H1 (cell line): Measurements from ENCODE around the gene PEX14. TPM values are rescaled to one million over a fixed set of nuclear protein-coding genes. Genes with fewer than 3 reads are reported as not detected.

Source experiments
- CTCF ChIA-PET: fragments of 300-600 bp; sonication (Branson Sonifier 250); formaldehyde crosslinking; loops from one replicate; lab custom pipeline; 2021; ENCODE audit not compliant: partially characterized antibody; lab: Charles Lee
- POLR2A ChIA-PET: fragments of 300-600 bp; sonication (Branson Sonifier 250); formaldehyde crosslinking; loops from one replicate; lab custom pipeline; 2021; ENCODE audit warnings: inconsistent platforms; ENCODE audit not compliant: partially characterized antibody; lab: Charles Lee
- DNase-seq, 2 experiments: peaks; one replicate each; pipeline versions ENCODE4 v3.0.0 to v3.0.0-alpha.2; 2010 to 2022; ENCODE audit warnings: low spot score in 2 of 2, low read depth in 1 of 2, mixed read lengths in 1 of 2
- FAIRE-seq: peaks from 2 replicates; lab custom pipeline; 2011; peaks lifted over from hg19 to GRCh38; lab: Jason Lieb, UNC
- H2AFZ ChIP-seq: 2 replicates; pipeline ENCODE4 v1.8.1; 2012; ENCODE audit warnings: low read length, inconsistent platforms
- H2AK5ac ChIP-seq: 2 replicates; pipeline ENCODE4 v1.6.1; 2013; ENCODE audit warnings: low read depth, low read length
- H2BK120ac ChIP-seq: replicated peaks from 2 replicates; pipeline ENCODE3; 2013; ENCODE audit warnings: low read depth, low read length, inconsistent platforms
- H2BK12ac ChIP-seq: 2 replicates; pipeline ENCODE4 v1.6.1; 2013; ENCODE audit warnings: low read depth, low read length
- H2BK15ac ChIP-seq: 2 replicates; pipeline ENCODE4 v1.6.1; 2013; ENCODE audit warnings: low read length
- H2BK20ac ChIP-seq: 2 replicates; pipeline ENCODE4 v1.6.1; 2013; ENCODE audit warnings: low read length
- H2BK5ac ChIP-seq: 2 replicates; pipeline ENCODE4 v1.6.1; 2013; ENCODE audit warnings: low read depth, low read length
- H3K14ac ChIP-seq: 2 replicates; pipeline ENCODE4 v1.6.1; 2013; ENCODE audit warnings: inconsistent platforms; ENCODE audit not compliant: insufficient read length
- H3K18ac ChIP-seq: 2 replicates; pipeline ENCODE4 v1.6.1; 2013; ENCODE audit warnings: low read length; ENCODE audit errors: extremely low read depth
- H3K23ac ChIP-seq: 2 replicates; pipeline ENCODE4 v1.6.1; 2013; ENCODE audit warnings: inconsistent platforms; ENCODE audit not compliant: insufficient read length
- H3K23me2 ChIP-seq: 2 replicates; pipeline ENCODE4 v1.6.1; 2013; ENCODE audit warnings: low read depth, low read length
- H3K27ac ChIP-seq: 2 replicates; pipeline ENCODE4 v1.6.1; 2011; ENCODE audit warnings: low read depth, low read length, inconsistent platforms
- H3K27me3 ChIP-seq, 4 experiments: replicated peaks in 1 of 4; 1 replicate in 1 of 4; 2 replicates in 3 of 4; pipeline versions ENCODE4 v1.6.1 to v1.8.1; 2011 to 2013; ENCODE audit warnings: low read length in 3 of 4, mild to moderate bottlenecking in 3 of 4, inconsistent platforms in 2 of 4, mixed read lengths in 2 of 4, moderate library complexity in 1 of 4; ENCODE audit not compliant: control insufficient read depth in 3 of 4, insufficient read depth in 3 of 4; ENCODE audit errors: extremely low read depth in 1 of 4
- H3K36me3 ChIP-seq, 4 experiments: 2 replicates each; pipeline versions ENCODE4 v1.6.1 to v1.8.1; 2011 to 2013; ENCODE audit warnings: mild to moderate bottlenecking in 4 of 4, low read length in 3 of 4, moderate library complexity in 2 of 4, control low read depth in 1 of 4, inconsistent platforms in 1 of 4; ENCODE audit not compliant: insufficient read depth in 4 of 4, control insufficient read depth in 2 of 4
- H3K4ac ChIP-seq: replicated peaks from 2 replicates; pipeline ENCODE3; 2013; ENCODE audit warnings: low read length, low read depth, mixed read lengths, inconsistent platforms; ENCODE audit not compliant: insufficient read length
- H3K4me1 ChIP-seq, 4 experiments: replicated peaks in 1 of 4; 1 replicate in 1 of 4; 2 replicates in 3 of 4; pipeline versions ENCODE4 v1.6.1 to v1.8.1; 2011 to 2013; ENCODE audit warnings: low read length in 3 of 4, inconsistent platforms in 2 of 4, mixed read lengths in 1 of 4; ENCODE audit not compliant: insufficient read depth in 4 of 4, control insufficient read depth in 3 of 4
- H3K4me2 ChIP-seq, 2 experiments: 2 replicates each; pipeline versions ENCODE4 v1.6.1 to v1.8.1; 2011 to 2013; ENCODE audit warnings: low read depth in 2 of 2, low read length in 2 of 2, control low read depth in 1 of 2, inconsistent platforms in 1 of 2, mild to moderate bottlenecking in 1 of 2; ENCODE audit not compliant: insufficient read depth in 1 of 2
- H3K4me3 ChIP-seq, 4 experiments: fragments of 200-600, 300-600 bp in 1 of 4; sonication (generic), shearing (Covaris generic), sonication (Bioruptor Twin) in 1 of 4; 2 replicates each; pipeline versions ENCODE4 v1.5.1 to v1.8.1; 2011 to 2016; ENCODE audit warnings: low read length in 4 of 4, low read depth in 3 of 4, control low read depth in 2 of 4, inconsistent platforms in 2 of 4, mild to moderate bottlenecking in 2 of 4, mixed read lengths in 1 of 4, moderate library complexity in 1 of 4; ENCODE audit not compliant: insufficient read depth in 2 of 4; ENCODE audit errors: extremely low read depth in 1 of 4
- H3K56ac ChIP-seq: replicated peaks from 2 replicates; pipeline ENCODE3; 2013; ENCODE audit warnings: low read depth, mild to moderate bottlenecking, mixed read lengths, low read length, inconsistent platforms; ENCODE audit not compliant: insufficient read length
- H3K79me1 ChIP-seq: 2 replicates; pipeline ENCODE4 v1.6.1; 2013; ENCODE audit warnings: low read depth, low read length, control low read depth
- H3K79me2 ChIP-seq, 2 experiments: 2 replicates each; pipeline versions ENCODE4 v1.6.1 to v1.8.1; 2012 to 2013; ENCODE audit warnings: low read length in 2 of 2, mild to moderate bottlenecking in 2 of 2, inconsistent platforms in 1 of 2; ENCODE audit not compliant: insufficient read depth in 2 of 2, control insufficient read depth in 1 of 2
- H3K9ac ChIP-seq, 4 experiments: replicated peaks in 1 of 4; 1 replicate in 1 of 4; 2 replicates in 3 of 4; pipeline versions ENCODE4 v1.6.1 to v1.8.1; 2011 to 2013; ENCODE audit warnings: low read depth in 3 of 4, low read length in 3 of 4, control low read depth in 2 of 4, mild to moderate bottlenecking in 2 of 4, moderate library complexity in 2 of 4, inconsistent platforms in 1 of 4; ENCODE audit errors: extremely low read depth in 1 of 4
- H3K9me3 ChIP-seq, 2 experiments: 2 replicates each; pipeline versions ENCODE4 v1.6.1 to v1.8.1; 2012 to 2013; ENCODE audit warnings: mild to moderate bottlenecking in 2 of 2, moderate library complexity in 2 of 2, control low read depth in 1 of 2, inconsistent platforms in 1 of 2, low read depth in 1 of 2, low read length in 1 of 2, mixed read lengths in 1 of 2; ENCODE audit not compliant: insufficient read depth in 2 of 2
- H4K20me1 ChIP-seq, 2 experiments: replicated peaks in 1 of 2; 2 replicates each; pipeline versions ENCODE3 to v1.8.1; 2011 to 2013; ENCODE audit warnings: inconsistent platforms in 2 of 2, low read length in 2 of 2, mild to moderate bottlenecking in 1 of 2; ENCODE audit not compliant: insufficient read depth in 2 of 2, control insufficient read depth in 1 of 2
- H4K5ac ChIP-seq: 2 replicates; pipeline ENCODE4 v1.6.1; 2013; ENCODE audit warnings: low read length, low read depth, mixed read lengths, inconsistent platforms; ENCODE audit not compliant: insufficient read length
- H4K8ac ChIP-seq: 2 replicates; pipeline ENCODE4 v1.8.0; 2013; ENCODE audit warnings: mild to moderate bottlenecking, moderate library complexity, low read length, inconsistent platforms; ENCODE audit not compliant: insufficient read depth; ENCODE audit errors: extremely low read depth
- H4K91ac ChIP-seq: replicated peaks from 2 replicates; pipeline ENCODE3; 2013; ENCODE audit warnings: low read length, mixed read lengths, inconsistent platforms; ENCODE audit not compliant: insufficient read length
- CTBP2 ChIP-seq: IDR thresholded peaks from 2 replicates; pipeline ENCODE4 v1.7.0; 2011; ENCODE audit warnings: borderline replicate concordance, mild to moderate bottlenecking, moderate library complexity, mixed read lengths, low read length; ENCODE audit not compliant: insufficient read depth, insufficient read length
- GTF2F1 ChIP-seq: IDR thresholded peaks from 2 replicates; pipeline ENCODE4 v1.6.1; 2012; ENCODE audit warnings: low read depth, low read length, improper control_type of control experiment, borderline replicate concordance
- HDAC2 ChIP-seq, 2 experiments: fragments of 300-600 bp in 1 of 2; sonication (generic) in 1 of 2; IDR thresholded peaks; 2 replicates each; pipeline ENCODE4 v1.6.1; 2011 to 2012; ENCODE audit warnings: low read depth in 2 of 2, low read length in 2 of 2, mild to moderate bottlenecking in 2 of 2, moderate library complexity in 2 of 2, borderline replicate concordance in 1 of 2, inconsistent platforms in 1 of 2
- HDAC6 ChIP-seq: IDR thresholded peaks from one replicate; pipeline ENCODE4 v1.7.1; 2012; ENCODE audit warnings: low read depth, mild to moderate bottlenecking, inconsistent platforms, low read length, moderate library complexity
- KDM5A ChIP-seq: fragments of 200-600 bp; IDR thresholded peaks from 2 replicates; pipeline ENCODE4 v1.7.1; 2012; ENCODE audit warnings: mild to moderate bottlenecking, low read length, inconsistent platforms, mixed read lengths
- MAFK ChIP-seq: IDR thresholded peaks from 2 replicates; pipeline ENCODE4 v1.6.1; 2012; ENCODE audit warnings: low read depth, mild to moderate bottlenecking, improper control_type of control experiment, low read length
- RNF2 ChIP-seq: fragments of 200-900, 300-1000 bp; sonication (generic); IDR thresholded peaks from 2 replicates; pipeline ENCODE4 v1.7.1; 2016; ENCODE audit warnings: borderline replicate concordance, low read depth, mild to moderate bottlenecking, antibody characterized with exemption, low read length; ENCODE audit not compliant: poor library complexity, severe bottlenecking; ENCODE audit errors: missing control alignments
- SIN3A ChIP-seq, 2 experiments: IDR thresholded peaks in 1 of 2; conservative IDR thresholded peaks in 1 of 2; 2 replicates each; pipeline ENCODE4 v1.6.1; 2011 to 2012; ENCODE audit warnings: low read length in 2 of 2, improper control_type of control experiment in 1 of 2, low read depth in 1 of 2, mild to moderate bottlenecking in 1 of 2
- SP2 ChIP-seq: IDR thresholded peaks from 2 replicates; pipeline ENCODE4 v1.6.1; 2012; ENCODE audit warnings: mild to moderate bottlenecking, low read length, inconsistent platforms
- SRF ChIP-seq: IDR thresholded peaks from 2 replicates; pipeline ENCODE4 v1.6.1; 2011; ENCODE audit warnings: mild to moderate bottlenecking, low read depth, low read length, moderate library complexity
- TEAD4 ChIP-seq: IDR thresholded peaks from 2 replicates; pipeline ENCODE4 v1.6.1; 2012; ENCODE audit warnings: low read depth, low read length, inconsistent platforms, mixed read lengths
- WGBS, 2 experiments: shearing (Covaris generic) in 1 of 2; methylation state at CpG; one replicate each; pipeline versions ENCODE4 v1.1.6 to v1.1.7; 2013 to 2015; ENCODE audit warnings: low lambda C conversion rate in 2 of 2, mixed read lengths in 2 of 2, inconsistent platforms in 1 of 2, low coverage in 1 of 2, missing lambda C conversion rate in 1 of 2; ENCODE audit not compliant: insufficient replicate concordance in 2 of 2, insufficient coverage in 1 of 2, insufficient read length in 1 of 2; ENCODE audit errors: extremely low coverage in 1 of 2, missing lambda C conversion rate in 1 of 2; 5-methylcytosine and 5-hydroxymethylcytosine counted together
- polyA plus RNA-seq, 7 experiments: library from polyadenylated mRNA; depleted of rRNA in 3 of 7; stranded (reverse) in 5 of 7; unstranded in 2 of 7; fragments of >200 nt in 5 of 7; fragments of 200-250 nt in 2 of 7; gene quantifications; 1 replicate in 5 of 7; 2 replicates in 1 of 7; 4 replicates in 1 of 7; pipeline versions ENCODE4 v1.2.1 to v1.2.3, GENCODE V29; 2011 to 2013; ENCODE audit warnings: missing spikeins in 2 of 7, mixed read lengths in 2 of 7
- total RNA-seq: library from RNA; stranded (reverse); fragmentation: NEBNext Ultra II Directional; extraction: Animal tissue kit (Norgen Biotek cat#: 25700); gene quantifications from 2 replicates; pipeline ENCODE4 v1.2.1, GENCODE V29; 2021

Gene PEX14
- total and polyA plus RNA-seq, 2 of the 8 experiments (the other 6 are each of a cell fraction or from before 2014, with no cell fraction given): 13.0 to 19.8 TPM

DNA sequence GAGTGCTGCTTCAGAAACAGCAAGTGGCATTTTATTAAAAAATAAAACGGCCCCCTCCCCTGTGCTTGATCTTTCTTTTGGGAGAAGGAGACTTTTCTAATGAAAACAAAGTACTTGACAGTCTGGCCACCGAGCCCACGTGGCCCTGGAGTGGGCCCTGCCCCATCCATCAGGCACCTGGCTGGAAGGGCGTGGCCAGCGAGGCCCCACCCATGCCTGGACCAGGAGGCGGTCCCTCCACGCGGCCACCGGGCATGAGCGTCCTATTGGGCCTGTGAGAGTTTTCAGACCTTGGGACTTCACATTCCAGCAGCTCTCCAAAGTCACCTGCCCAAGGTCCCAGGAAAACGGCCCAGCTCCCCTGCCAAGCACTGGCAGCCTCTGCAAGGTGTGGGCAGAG, 177.0 kb downstream of the PEX14 start:
- H3K14ac ChIP-seq: no peak overlapping the region
- no peak overlapping the region for H2AK5ac ChIP-seq
- peaks cover 0 to 9% of the 10 kb centered on the region in 2 experiments for H4K20me1 ChIP-seq
- WGBS, 2 experiments: 43% methylated on average over 11 of the region's 11 CpGs; no CpG with 5 or more reads in 1 of the 2 experiments
- ChIA-PET POLR2A (interaction anchor here (0.7 to 2.2 kb wide), 7 partner anchors 11 to 255 kb away, joined by 3 to 5 read pairs (median 3); no protein-coding TSS in a partner anchor), CTCF (interaction anchor here (0.7 to 1.5 kb wide), 5 partner anchors 12 to 309 kb away, joined by 3 to 4 read pairs (median 3); no protein-coding TSS in a partner anchor)
- peak overlapping the region; percentile 68 to 70; a peak in 3 of 4 replicates for H3K4me2 ChIP-seq
- no peak overlapping the region for H2BK12ac ChIP-seq
- no peaks in the 10 kb centered on the region for H3K79me1 ChIP-seq
- H3K4me1 ChIP-seq: peaks cover 0 to 21% (median 13%) of the 10 kb centered on the region in 4 experiments; a peak in 6 of 7 replicates
- H3K9me3 ChIP-seq: no peaks in the 10 kb centered on the region
- H3K4ac ChIP-seq: no peak overlapping the region
- H3K27ac ChIP-seq: no peak overlapping the region
- no peak overlapping the region for H3K23ac ChIP-seq
- no peak overlapping the region for H2AFZ ChIP-seq
- peaks cover 0 to 20% (median 15%) of the 10 kb centered on the region in 4 experiments; a peak in 3 of 7 replicates for H3K27me3 ChIP-seq
- H2BK5ac ChIP-seq: no peak overlapping the region
- TF ChIP-seq SP2 (no peak), KDM5A (no peak), TEAD4 (0 out of 2 replicates have a peak, but pooled peaks have one; percentile 29), GTF2F1 (no peak), CTBP2 (no peak), HDAC6 (no peak), MAFK (no peak), RNF2 (no peak), SIN3A (conservative IDR thresholded peaks at IDR 0.05 in 1 of 2, IDR thresholded peaks at IDR 0.05 in 1 of 2; ENCODE audit: low read depth in 1 of 2, low read length in 2 of 2) (0 out of 4 replicates have a peak, but pooled peaks have one; percentile 43 to 57), SRF (no peak), HDAC2 (IDR thresholded peaks at IDR 0.05; ENCODE audit: borderline replicate concordance in 1 of 2, low read depth in 2 of 2, low read length in 2 of 2) (no peak)
- peak overlapping the region; percentile 40; the same call in 1 of the 2 replicates for H4K8ac ChIP-seq
- no peak overlapping the region for H2BK20ac ChIP-seq
- peak overlapping the region in 1 of 4 experiments; percentile 63; a peak in 2 of 8 replicates for H3K4me3 ChIP-seq
- peak overlapping the region; percentile 19; the same call in 1 of the 2 replicates for H3K18ac ChIP-seq
- H4K5ac ChIP-seq: no peak overlapping the region
- H3K56ac ChIP-seq: no peak overlapping the region
- no peak for FAIRE-seq
- H3K79me2 ChIP-seq: no peaks in the 10 kb centered on the region
- no peak overlapping the region for H4K91ac ChIP-seq
- peaks cover 0 to 5% (median 0%) of the 10 kb centered on the region in 4 experiments; a peak in 2 of 8 replicates for H3K36me3 ChIP-seq
- no peak overlapping the region for H3K9ac ChIP-seq
- no peak overlapping the region for H2BK120ac ChIP-seq
- no peaks in the 10 kb centered on the region; the same call in 1 of the 2 replicates for H3K23me2 ChIP-seq
- H2BK15ac ChIP-seq: no peak overlapping the region
- peak in 1 of 2 experiments; percentile 83 for DNase-seq
